Measurements from ENCODE around the gene TSC22D1.

- TF ChIP-seq CTCF (IDR thresholded peaks at IDR 0.05; ENCODE audit: poor library complexity) (no peak), EZH2 (IDR thresholded peaks at IDR 0.05; ENCODE audit: borderline replicate concordance) (no peak)
These were observed 168.8 kb downstream of the TSC22D1 start for GRCh38 chr13:44407379-44407778.

Measured in hepatocyte (in vitro differentiated cells).